ENCODE results near the gene ZDHHC18. TPM values are rescaled to one million over a fixed set of nuclear protein-coding genes. Genes with fewer than 3 reads are reported as not detected.

ZDHHC18 gene
- total and polyA plus RNA-seq, 2 of the 8 experiments (the other 6 are each of a cell fraction or from before 2014, with no cell fraction given): 29.7 to 49.8 TPM

- Histone ChIP-seq H3K79me2 (ENCODE audit: control insufficient read depth in 1 of 2, insufficient read depth in 2 of 2, low read length in 2 of 2) (no peaks in the 10 kb centered on the region), H4K8ac (ENCODE audit: extremely low read depth, insufficient read depth, low read length) (no peak within 1 kb of the TSS; the same call in 1 of the 2 replicates), H2AK5ac (ENCODE audit: low read depth, low read length) (no peak within 1 kb of the TSS; the same call in 1 of the 2 replicates), H2BK120ac (replicated peaks; ENCODE audit: low read depth, low read length) (peak within 1 kb of the TSS; percentile 30), H4K5ac (ENCODE audit: insufficient read length, low read depth, low read length) (no peak within 1 kb of the TSS), H3K27me3 (replicated peaks in 1 of 4; ENCODE audit: control insufficient read depth in 3 of 4, extremely low read depth in 1 of 4, insufficient read depth in 3 of 4, low read length in 3 of 4) (peaks cover 4 to 13% (median 12%) of the 10 kb centered on the region in 4 experiments; a peak in 5 of 7 replicates), H3K14ac (ENCODE audit: insufficient read length) (no peak within 1 kb of the TSS), H3K4me3 (ENCODE audit: extremely low read depth in 1 of 4, insufficient read depth in 2 of 4, low read depth in 3 of 4, low read length in 4 of 4) (peak within 1 kb of the TSS in 1 of 4 experiments; percentile 68; a peak in 3 of 8 replicates), H3K36me3 (ENCODE audit: control insufficient read depth in 2 of 4, insufficient read depth in 4 of 4, low read length in 3 of 4) (no peaks in the 10 kb centered on the region), H3K56ac (replicated peaks; ENCODE audit: insufficient read length, low read depth, low read length) (no peak within 1 kb of the TSS), H4K91ac (replicated peaks; ENCODE audit: insufficient read length, low read length) (peak within 1 kb of the TSS; percentile 76), H4K20me1 (replicated peaks in 1 of 2; ENCODE audit: control insufficient read depth in 1 of 2, insufficient read depth in 2 of 2, low read length in 2 of 2) (no peaks in the 10 kb centered on the region), H2BK5ac (ENCODE audit: low read depth, low read length) (no peak within 1 kb of the TSS; the same call in 1 of the 2 replicates), H3K9me3 (ENCODE audit: insufficient read depth in 2 of 2, low read depth in 1 of 2, low read length in 1 of 2) (no peaks in the 10 kb centered on the region), H3K9ac (replicated peaks in 1 of 4; ENCODE audit: extremely low read depth in 1 of 4, low read depth in 3 of 4, low read length in 3 of 4) (no peak within 1 kb of the TSS), H3K23ac (ENCODE audit: insufficient read length) (no peak within 1 kb of the TSS), H3K79me1 (ENCODE audit: low read depth, low read length) (no peaks in the 10 kb centered on the region), H3K4me1 (replicated peaks in 1 of 4; ENCODE audit: control insufficient read depth in 3 of 4, insufficient read depth in 4 of 4, low read length in 3 of 4) (peaks cover 0 to 27% (median 21%) of the 10 kb centered on the region in 4 experiments; a peak in 5 of 7 replicates), H3K4ac (replicated peaks; ENCODE audit: insufficient read length, low read depth, low read length) (no peak within 1 kb of the TSS), H3K27ac (ENCODE audit: low read depth, low read length) (no peak within 1 kb of the TSS), H3K4me2 (ENCODE audit: insufficient read depth in 1 of 2, low read depth in 2 of 2, low read length in 2 of 2) (peak within 1 kb of the TSS; percentile 60 to 91), H3K23me2 (ENCODE audit: low read depth, low read length) (peaks cover 9% of the 10 kb centered on the region), H2BK15ac (ENCODE audit: low read length) (no peak within 1 kb of the TSS; the same call in 1 of the 2 replicates), H2BK12ac (ENCODE audit: low read depth, low read length) (peak within 1 kb of the TSS; percentile 64; the same call in 1 of the 2 replicates), H3K18ac (ENCODE audit: extremely low read depth, low read length) (peak within 1 kb of the TSS; percentile 89), H2AFZ (ENCODE audit: low read length) (no peak within 1 kb of the TSS), H2BK20ac (ENCODE audit: low read length) (0 out of 2 replicates have a peak within 1 kb of the TSS, but pooled peaks have one; percentile 72)
- CTCF ChIA-PET (ENCODE audit: partially characterized antibody): interaction anchor here (0.9 to 22.8 kb wide), 9 partner anchors 8 to 261 kb away, joined by 3 to 547 read pairs (median 8); partner anchors contain the start of genes GPN2 and PIGV
- FAIRE-seq: peak; percentile 13
- POLR2A ChIA-PET (ENCODE audit: partially characterized antibody): interaction anchor here (0.6 to 2.4 kb wide), 8 partner anchors 19 to 363 kb away, joined by 3 to 8 read pairs (median 3); partner anchors contain the start of genes GPATCH3, GPN2 and NUDC
- WGBS, 2 experiments (ENCODE audit: extremely low coverage in 1 of 2, insufficient coverage in 1 of 2, insufficient read length in 1 of 2, insufficient replicate concordance in 2 of 2, low coverage in 1 of 2, low lambda C conversion rate in 2 of 2, missing lambda C conversion rate in 1 of 2): 79% methylated on average over 37 of the region's 37 CpGs; no CpG with 5 or more reads in 1 of the 2 experiments
- peak; percentile 84 to 95 for DNase-seq (ENCODE audit: low read depth in 1 of 2, low spot score in 2 of 2)
- TF ChIP-seq KDM5A (IDR thresholded peaks at IDR 0.05; ENCODE audit: low read length) (no peak), SP1 (IDR thresholded peaks at IDR 0.05; ENCODE audit: low read depth, low read length) (no peak), RNF2 (IDR thresholded peaks at IDR 0.05; ENCODE audit: borderline replicate concordance, low read depth, low read length, missing control alignments, poor library complexity, severe bottlenecking) (no peak), CHD1 (IDR thresholded peaks at IDR 0.05; ENCODE audit: low read depth, low read length) (no peak), MAFK (IDR thresholded peaks at IDR 0.05; ENCODE audit: low read depth, low read length) (no peak), FOSL1 (IDR thresholded peaks at IDR 0.05; ENCODE audit: insufficient read depth, low read depth, low read length) (no peak), TEAD4 (IDR thresholded peaks at IDR 0.05; ENCODE audit: low read depth, low read length) (no peak), SIN3A (conservative IDR thresholded peaks at IDR 0.05 in 1 of 2, IDR thresholded peaks at IDR 0.05 in 1 of 2; ENCODE audit: low read depth in 1 of 2, low read length in 2 of 2) (no peak), RXRA (IDR thresholded peaks at IDR 0.05; ENCODE audit: insufficient read depth, low read depth, low read length) (no peak), RAD21 (IDR thresholded peaks at IDR 0.05 in 1 of 2, conservative IDR thresholded peaks at IDR 0.05 in 1 of 2; ENCODE audit: low read depth in 2 of 2, low read length in 2 of 2) (peak; percentile 52 to 59; a peak in 3 of 4 replicates)
Observed at GRCh38 chr1:26862781-26863684, 36.5 kb downstream of the ZDHHC18 start, which contains the start of gene SFN. SFN (plus strand) TSS chr1:26863149; CDS start chr1:26863213, 64 bp downstream.

Data from H1 (cell line).